ENCODE results near the gene CLEC17A.
"Not testable (repeated sequence)": the region's sequence is repeated elsewhere in the genome, so short reads cannot be mapped to it uniquely, and the experiment has no call there.

CLEC17A gene

DNA sequence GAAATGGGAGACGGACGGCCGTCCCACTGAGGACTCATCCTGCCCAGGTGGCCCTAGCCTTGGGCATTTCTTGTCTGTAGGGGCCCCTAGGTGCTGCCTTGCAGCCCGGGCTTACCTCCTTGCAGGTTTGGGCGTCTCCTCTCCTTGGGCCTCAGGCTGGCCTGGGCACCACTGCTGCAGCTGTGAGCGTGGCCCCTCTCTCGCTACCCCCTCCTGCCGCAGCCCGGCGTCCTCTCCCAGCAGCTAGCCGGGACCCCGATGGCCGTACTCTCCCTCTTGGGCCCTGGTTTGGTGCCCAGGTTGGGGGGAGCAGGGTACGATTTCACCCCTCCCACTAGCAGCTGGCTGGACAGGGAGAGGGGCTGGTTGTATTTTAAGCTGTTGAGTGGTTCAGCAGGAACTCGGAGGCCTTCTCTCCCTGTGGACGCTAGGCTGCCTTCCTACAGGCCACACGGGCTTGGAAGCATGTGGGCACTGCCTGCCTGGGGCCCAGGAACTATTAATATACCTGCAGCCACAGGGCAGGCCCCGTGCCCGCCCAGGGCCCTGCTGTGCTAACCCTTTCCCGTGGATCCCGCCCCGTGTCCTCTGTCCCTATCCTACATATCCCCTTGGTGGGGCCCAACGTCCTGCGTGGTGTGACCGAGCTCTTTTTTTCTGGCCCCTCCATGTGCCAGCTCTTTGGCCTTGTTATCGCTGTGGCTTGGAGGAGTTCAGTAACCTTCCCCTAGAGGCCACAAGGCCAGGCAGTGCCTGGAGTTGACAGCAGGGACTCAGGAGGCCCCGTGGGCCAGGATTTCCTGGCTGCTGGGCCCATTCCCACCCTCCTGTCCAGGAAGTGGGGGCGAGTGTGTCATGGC lies 22.7 kb upstream of the CLEC17A start:
- DNase-seq, result no peak

DNA sequence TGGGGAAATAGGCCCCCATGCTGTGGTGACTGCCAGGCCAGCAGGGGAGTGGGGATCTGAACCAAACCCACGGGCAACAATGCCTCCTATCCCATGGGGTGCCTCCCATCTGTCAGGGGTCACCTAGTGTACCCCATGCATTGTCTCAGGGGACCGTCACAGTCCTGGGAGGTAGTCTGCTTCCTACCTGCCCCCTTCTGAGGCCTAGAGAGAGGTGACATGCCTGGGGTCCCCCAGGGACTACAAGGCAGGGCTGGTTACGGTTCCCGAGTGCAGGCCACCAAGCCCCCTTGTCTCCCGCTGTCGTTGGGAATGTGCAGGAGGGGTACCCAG lies 22.1 kb upstream of the CLEC17A start:
- DNase-seq, result no peak

DNA sequence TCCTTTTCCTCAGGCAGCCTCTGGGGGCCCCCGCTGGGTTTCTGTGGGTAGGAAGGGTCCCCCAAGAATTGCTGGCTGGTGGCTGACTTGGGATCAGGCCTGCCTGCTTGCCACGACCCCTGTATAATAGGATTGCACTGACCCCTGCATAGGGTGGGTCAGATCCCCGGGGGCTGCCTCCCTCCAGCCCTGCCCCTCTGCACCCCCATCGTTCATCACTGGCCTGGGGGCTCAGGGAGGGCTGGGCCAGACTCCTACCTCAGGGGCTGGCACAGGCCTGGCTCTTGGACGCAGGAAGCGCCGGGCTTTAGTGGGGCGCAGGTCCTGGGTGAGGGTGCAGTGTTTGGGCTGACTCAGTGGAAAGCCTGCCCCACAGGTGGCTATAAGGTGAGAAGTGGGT lies 21.6 kb upstream of the CLEC17A start:
- no peak for DNase-seq

DNA sequence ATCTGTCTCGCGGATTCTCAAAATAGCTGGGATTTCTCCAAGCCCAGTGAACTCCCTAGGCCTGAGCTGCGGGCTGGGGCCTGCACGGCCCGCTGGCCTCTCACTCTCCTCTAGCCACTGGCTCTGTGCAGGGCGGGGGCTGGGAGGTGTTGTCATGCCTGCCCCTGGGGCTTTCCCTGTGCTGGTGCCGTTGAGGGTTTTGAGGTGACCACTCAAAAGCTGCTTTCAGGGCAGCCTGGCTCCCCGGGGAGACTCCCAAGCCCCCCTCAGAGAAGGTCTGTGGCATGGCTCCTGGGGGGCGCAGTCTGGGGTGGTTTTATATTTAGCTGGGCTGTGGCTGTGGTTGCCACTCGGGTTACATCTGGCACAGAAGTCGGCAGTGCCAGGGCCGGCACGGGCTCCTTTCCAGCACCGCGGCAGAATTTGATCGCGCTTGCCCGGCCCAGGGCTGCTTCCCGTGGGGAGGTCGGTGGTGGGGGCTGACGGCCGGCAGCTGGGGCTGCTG lies 21.0 kb upstream of the CLEC17A start:
- no peak for DNase-seq

DNA sequence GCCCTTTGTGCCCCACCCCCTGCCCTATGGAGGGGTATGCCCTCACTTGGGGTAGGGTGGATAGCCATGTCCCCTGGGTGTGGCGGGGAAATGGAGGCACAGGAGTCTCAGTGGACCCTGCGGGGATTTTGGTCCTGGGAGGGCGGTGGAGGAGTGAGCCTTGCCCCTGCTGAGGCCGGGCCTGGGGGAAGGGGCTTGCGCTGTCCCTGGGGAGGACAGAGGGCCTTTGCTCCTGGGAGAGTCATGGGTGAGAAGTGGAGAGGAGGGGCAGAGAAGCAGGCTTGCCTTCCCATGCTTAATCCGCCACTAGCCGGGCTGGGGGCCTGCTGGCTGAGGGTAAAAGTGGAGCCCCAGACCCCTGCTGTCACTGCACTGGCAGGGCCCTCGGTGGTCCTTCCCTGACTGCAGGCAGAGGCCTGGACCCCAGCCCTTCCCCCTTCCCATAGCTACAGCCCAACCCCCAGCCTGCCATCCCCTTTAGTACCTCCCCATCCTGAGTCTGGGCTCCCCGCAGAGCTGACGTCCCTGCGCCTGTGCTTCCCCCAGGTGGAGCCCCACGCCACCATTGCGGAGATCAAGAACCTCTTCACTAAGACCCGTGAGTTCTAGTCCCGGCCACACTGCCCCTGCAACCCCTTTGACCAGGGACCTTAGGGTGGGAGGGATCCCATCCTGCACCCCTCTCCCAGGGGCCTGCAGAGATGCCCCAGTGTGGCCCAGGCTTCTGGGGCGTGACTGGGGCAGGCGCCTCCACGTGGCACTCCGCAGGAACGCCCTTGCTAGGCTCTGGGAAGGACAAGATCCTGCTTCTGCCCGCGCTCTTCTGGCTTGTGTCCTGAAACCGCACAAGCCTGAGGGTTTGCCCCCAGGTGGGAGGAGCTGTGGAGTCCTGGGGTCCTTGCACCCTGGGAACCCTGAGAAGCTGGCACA lies 20.0 kb upstream of the CLEC17A start:
- DNase-seq, result no peak

DNA sequence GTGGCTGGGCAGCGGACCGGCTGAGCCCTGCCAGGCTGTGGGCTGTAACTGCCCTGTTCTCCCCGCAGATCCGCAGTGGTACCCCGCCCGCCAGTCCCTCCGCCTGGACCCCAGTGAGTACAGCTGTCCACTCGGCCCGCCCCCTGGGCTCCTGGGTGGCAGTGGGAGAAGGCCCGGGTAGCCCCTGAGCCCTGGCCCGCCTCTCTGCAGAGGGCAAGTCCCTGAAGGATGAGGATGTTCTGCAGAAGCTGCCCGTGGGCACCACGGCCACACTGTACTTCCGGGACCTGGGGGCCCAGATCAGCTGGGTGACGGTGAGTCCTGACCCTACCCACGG lies 19.3 kb upstream of the CLEC17A start:
- no peak for DNase-seq

DNA sequence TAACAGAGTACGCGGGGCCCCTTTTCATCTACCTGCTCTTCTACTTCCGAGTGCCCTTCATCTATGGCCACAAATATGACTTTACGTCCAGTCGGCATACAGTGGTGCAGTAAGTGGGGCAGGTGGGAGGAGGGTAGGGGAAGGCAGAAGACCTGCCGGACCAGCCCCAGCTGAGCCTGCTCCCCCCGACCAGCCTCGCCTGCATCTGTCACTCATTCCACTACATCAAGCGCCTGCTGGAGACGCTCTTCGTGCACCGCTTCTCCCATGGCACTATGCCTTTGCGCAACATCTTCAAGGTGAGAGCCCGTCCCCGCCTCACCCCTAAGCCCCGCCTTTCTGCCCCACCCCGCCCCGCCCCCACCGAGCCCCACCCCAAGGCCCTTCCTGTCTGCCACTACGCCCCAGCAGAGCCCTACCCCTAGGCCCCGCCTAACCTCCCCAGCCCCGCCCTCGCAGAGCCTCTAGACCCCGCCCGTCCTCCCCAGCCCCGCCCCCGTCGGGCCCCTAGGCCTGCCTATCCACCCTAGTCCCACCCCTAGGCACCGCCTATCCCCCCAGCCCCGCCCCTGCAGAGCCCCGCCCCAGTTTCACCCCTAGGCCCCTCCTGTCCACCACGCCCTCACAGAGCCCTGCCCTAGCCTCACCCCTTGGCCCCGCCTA lies 18.8 kb upstream of the CLEC17A start:
- DNase-seq, result no peak

DNA sequence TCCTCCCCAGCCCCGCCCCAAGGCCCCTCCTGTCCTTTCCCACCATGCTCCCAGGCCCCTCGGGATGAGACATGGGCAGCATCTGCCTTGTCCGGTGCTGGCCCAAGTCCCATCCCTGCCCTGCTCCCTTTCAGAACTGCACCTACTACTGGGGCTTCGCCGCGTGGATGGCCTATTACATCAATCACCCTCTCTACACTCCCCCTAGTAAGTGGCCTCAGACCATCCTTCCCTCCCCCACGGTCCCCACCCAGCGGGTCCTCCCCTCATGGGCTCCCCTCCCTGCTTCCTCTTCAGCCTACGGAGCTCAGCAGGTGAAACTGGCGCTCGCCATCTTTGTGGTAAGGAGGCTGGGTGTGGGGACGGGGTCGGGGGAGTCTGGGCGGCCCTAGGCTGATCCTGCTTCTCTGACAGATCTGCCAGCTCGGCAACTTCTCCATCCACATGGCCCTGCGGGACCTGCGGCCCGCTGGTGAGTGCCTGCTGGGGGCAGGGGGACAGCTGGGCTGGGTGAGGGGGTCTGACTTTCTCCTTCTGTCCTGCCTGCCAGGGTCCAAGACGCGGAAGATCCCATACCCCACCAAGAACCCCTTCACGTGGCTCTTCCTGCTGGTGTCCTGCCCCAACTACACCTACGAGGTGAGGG lies 18.1 kb upstream of the CLEC17A start:
- DNase-seq, result not testable (repeated sequence)

GRCh38 chr19:14565298-14565679 lies 17.6 kb upstream of the CLEC17A start:
- no peak for DNase-seq

DNA sequence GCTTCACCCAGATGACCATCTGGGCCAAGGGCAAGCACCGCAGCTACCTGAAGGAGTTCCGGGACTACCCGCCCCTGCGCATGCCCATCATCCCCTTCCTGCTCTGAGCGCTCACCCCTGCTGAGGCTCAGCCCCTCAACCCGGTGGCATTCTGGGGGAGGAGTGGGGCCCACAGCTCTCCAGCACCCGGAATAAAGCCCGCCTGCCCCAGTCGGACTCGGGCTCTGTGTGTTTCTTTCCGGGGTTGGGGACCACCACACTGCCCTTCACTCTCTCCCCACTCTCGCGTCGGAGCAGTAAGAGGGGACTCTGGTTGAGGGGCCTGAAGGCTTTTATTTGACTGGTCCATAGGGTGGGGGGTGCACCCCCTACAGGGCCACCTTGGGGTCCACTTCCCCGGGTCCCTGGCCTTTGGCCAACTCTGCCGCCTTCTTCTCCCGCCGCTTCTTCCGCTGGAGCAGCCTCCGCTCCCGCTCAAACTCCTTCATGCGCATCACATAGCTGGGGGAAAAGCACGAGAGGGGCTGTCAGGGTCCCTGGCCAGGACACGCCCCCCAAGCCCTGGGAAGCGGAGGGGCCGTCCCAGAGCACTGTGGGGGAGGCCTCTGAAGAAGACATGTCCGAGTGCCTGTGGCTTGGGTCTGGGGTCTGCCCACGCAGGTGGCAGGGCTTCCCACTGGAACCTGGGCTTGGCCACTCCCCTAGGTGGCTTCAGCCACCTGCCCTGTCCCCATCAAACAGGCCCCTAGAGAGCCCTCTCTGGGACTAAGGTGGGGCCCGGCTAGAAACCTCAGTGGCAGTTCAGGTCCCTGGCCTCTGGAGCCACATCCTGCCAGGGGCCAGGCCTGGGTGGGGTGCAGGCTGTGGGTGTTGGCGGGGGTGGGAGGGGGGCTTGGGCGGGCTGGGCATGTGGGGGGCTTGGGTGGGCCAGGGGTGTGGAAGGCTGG lies 16.8 kb upstream of the CLEC17A start:
- DNase-seq, result no peak

DNA sequence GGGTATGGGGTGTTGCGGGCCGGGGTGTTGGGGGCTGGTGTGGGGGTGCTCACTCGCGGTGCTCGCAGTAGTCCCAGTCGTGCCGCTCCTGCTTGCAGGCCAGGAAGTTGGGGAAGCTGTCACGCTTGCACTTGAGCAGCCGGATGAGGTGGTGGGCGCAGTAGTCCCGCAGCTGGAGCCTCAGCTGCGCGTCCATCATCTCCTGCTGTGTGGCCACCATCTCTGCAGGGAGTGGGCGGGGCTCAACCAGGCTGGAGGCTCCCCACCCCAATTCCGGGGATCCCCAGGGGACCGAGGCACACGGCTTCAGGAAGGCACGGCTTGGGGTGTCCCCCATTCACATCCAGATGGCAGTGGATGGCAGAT lies 16.2 kb upstream of the CLEC17A start:
- no peak for DNase-seq

- no peak for DNase-seq
These were observed 15.8 kb upstream of the CLEC17A start for GRCh38 chr19:14567079-14567478.

- no peak for DNase-seq
These were observed 11.9 kb upstream of the CLEC17A start for GRCh38 chr19:14570864-14571527.

GRCh38 chr19:14571695-14572490 lies 11.0 kb upstream of the CLEC17A start, which contains the start of gene NDUFB7:
Gene NDUFB7 (minus strand): TSS chr19:14572066. CDS start chr19:14572000, 66 bp downstream.
- DNase-seq, result peak; percentile 91

DNA sequence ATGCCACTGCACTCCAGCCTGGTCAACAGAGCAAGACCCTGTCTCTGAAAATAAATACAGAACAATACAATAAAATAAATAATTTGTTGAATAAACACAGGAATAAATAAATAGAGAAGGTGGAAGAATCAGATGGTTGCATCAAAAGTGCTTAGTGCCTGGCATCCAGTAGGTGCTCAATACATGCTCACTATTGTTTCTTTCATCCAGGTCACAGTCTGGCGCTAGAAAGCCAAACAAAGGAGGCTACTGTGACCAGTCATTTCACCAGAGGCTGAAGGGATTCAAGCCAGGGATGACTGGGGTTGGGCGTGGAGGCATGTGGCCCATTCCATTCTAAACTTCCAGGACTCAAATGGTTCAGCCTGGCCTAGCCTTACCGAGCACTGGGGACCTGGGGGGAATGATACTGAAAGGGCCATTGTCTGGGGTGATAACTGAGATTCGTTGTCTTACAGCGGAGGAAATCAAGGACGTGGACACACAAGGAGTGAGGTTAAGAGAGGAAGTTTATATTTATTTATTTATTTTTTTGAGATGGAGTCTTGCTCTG lies 7.4 kb upstream of the CLEC17A start:
- no peak for DNase-seq

- DNase-seq, result no peak
These were observed 6.5 kb upstream of the CLEC17A start for GRCh38 chr19:14576363-14576762.

- no peak for DNase-seq
These were observed 5.6 kb upstream of the CLEC17A start for GRCh38 chr19:14577264-14577663.

DNA sequence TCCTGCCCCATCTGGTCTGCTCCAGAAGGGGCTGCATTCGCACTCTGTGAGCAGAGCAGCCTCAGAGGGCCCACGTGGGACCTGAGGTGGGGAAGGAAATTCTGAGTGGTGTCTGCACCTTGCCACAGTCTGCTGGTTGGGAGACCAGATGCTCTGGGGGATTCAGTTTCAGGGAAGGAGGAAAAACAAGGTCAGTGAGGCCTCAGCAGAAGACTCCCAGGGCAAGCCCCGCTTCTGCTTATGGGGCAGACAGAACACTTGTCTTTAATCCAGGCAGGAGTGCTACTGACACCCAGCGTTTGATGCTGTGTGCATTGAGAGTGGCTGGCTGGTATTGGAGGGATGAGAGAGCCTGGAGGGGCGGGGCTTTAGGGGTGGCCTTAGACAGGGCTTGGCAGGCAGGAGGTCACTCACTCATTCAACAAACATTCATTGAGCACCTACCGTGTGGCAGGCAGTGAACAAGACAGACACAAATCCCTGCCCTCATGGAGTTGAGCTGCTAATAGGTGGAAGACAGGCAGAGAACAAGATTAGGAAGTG lies 4.9 kb upstream of the CLEC17A start:
- DNase-seq, result no peak

DNA sequence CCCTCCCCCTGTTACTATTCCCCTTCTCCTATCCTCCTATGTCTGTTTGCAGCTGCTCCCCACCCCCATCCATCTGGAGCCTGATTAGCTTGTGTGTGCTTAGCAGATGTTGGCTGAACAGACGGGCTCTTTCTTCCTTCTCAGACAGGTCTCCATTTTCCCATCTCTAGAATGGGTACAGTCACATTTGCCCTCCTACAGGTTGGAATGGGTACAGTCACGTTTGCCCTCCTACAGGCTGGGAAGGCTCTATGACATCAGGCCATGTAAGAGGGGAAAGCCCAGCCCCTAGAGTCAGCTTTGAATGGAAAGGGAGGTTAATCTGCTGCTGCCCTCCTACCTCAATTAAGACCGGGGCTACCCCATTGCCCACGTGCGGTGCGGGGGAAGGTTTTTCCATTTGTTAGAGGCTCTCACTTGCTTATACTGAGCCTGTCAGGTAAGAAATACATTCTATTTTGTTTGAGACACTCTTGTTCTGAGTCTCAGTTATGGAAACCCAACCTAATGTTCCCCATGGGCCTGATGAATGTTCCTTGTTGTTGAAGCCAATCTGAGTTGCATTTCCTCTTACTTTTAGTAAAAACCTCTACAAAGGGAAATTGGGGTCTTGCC lies 2.2 kb upstream of the CLEC17A start:
- no peak for DNase-seq
